Measurements from ENCODE around the gene LTO1. TPM values are rescaled to one million over a fixed set of nuclear protein-coding genes. Genes with fewer than 3 reads are reported as not detected.

Gene LTO1
- total RNA-seq, 4 donors from 2014 or later = 28.3 to 131 (median 54.6) TPM

- Histone ChIP-seq H3K4me1 (no peaks in the 10 kb centered on the region), H3K27me3 (no peaks in the 10 kb centered on the region), H3K9me3 (no peaks in the 10 kb centered on the region), H3K4me3 (no peak overlapping the region), H3K36me3 (no peaks in the 10 kb centered on the region), H3K27ac (no peak overlapping the region)
- in situ Hi-C loops (cut with MboI; ENCODE audit: low pct_ligation_motif_present in 1 of 4, low pct_unique_long_range_greater_than_20kb in 1 of 4, low sequenced_read_pairs in 3 of 4) (loop anchor here in 3 of 4 donors (10.0 to 25.0 kb wide), 2 partner anchors 551 to 558 kb away; no protein-coding TSS in a partner anchor), intact Hi-C loops (cut with DNase I; ENCODE audit: low total_unique reads) (no loop called here)
- 89% methylated on average over 13 of the region's 13 CpGs; no CpG with 5 or more reads in 1 of the 2 donors for WGBS, 2 donors (ENCODE audit: low coverage in 1 of 2)
- no peak for DNase-seq
- TF ChIP-seq CTCF (IDR thresholded peaks at IDR 0.05) (no peak), POLR2A (IDR thresholded peaks at IDR 0.05) (no peak), POLR2AphosphoS5 (IDR thresholded peaks at IDR 0.05) (no peak), EP300 (IDR thresholded peaks at IDR 0.05; ENCODE audit: low read depth) (no peak)
These were observed 12.3 kb downstream of the LTO1 start for GRCh38 chr11:69662806-69663205.

DNA sequence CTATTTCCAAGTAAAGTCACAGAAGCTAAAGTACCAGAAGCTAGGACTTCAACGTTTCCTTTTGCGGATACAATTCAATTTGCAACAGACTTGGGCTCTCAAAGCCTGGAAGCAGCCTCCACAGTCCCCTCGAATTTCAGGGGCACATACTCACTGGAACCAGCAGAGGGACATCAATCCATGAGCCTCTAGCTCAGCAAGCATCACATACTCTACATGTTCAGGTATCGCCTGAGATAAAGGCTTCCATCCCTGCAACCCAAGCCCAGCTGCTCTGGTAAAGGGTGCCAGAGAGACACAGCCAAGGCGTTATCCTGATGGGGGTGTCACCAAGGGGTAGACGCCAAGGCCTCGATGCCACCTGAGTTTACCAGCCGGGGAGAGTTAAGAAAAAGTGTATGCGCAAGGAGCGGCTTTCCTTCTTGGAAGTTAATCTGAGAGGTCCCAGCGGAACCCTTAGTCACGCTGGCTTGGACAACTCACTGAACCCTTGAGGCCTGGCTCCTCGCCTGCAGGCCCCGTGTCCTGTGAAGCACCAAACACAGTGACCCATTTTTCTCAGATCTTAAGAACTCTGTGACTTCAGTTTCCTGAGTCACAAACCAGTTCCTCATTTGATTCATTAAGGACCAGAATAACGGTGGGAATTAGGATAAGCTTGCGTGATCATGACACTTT is 13.0 kb downstream of the LTO1 start:
- H3K4me3 ChIP-seq = no peak overlapping the region

DNA sequence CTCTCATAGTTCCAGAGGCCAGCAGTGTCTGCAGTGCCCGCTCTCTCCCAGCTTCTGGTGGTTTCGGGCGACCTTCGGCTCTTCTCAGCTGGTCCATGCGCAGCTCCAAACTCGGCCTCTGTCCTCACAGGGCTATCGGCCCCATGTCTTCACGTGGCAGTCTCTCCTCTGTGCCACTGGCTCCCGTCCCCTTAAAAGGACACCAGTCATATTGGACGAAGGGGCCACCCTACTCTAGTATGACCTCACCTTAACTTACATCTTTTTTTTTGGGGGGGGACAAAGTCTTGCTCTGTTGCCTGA is 13.8 kb downstream of the LTO1 start:
- 74 to 79% methylated on average over 6 to 10 of the region's 10 CpGs for WGBS, 2 donors (ENCODE audit: low coverage in 1 of 2)
- TF ChIP-seq EP300 (IDR thresholded peaks at IDR 0.05; ENCODE audit: low read depth) (no peak), CTCF (IDR thresholded peaks at IDR 0.05) (no peak), POLR2A (IDR thresholded peaks at IDR 0.05) (no peak), POLR2AphosphoS5 (IDR thresholded peaks at IDR 0.05) (no peak)
- intact Hi-C loops (cut with DNase I; ENCODE audit: low total_unique reads) = no loop called here

More for the DNA sequence above, 13.0 kb downstream of the LTO1 start:
- Histone ChIP-seq H3K9me3 (no peaks in the 10 kb centered on the region), H3K27ac (no peak overlapping the region), H3K4me1 (no peaks in the 10 kb centered on the region), H3K36me3 (no peaks in the 10 kb centered on the region), H3K27me3 (no peaks in the 10 kb centered on the region)
- in situ Hi-C loops (cut with MboI; ENCODE audit: low pct_ligation_motif_present in 1 of 4, low pct_unique_long_range_greater_than_20kb in 1 of 4, low sequenced_read_pairs in 3 of 4) (loop anchor here in 3 of 4 donors (10.0 to 25.0 kb wide), 2 partner anchors 550 to 557 kb away; no protein-coding TSS in a partner anchor), intact Hi-C loops (cut with DNase I; ENCODE audit: low total_unique reads) (no loop called here)
- no peak for TF ChIP-seq CTCF (IDR thresholded peaks at IDR 0.05)
- no peak for TF ChIP-seq POLR2A (IDR thresholded peaks at IDR 0.05)
- no peak for TF ChIP-seq EP300 (IDR thresholded peaks at IDR 0.05; ENCODE audit: low read depth)
- no peak for TF ChIP-seq POLR2AphosphoS5 (IDR thresholded peaks at IDR 0.05)
- 81 to 82% methylated on average over 11 to 16 of the region's 16 CpGs for WGBS, 2 donors (ENCODE audit: low coverage in 1 of 2)
- no peak for DNase-seq

DNA sequence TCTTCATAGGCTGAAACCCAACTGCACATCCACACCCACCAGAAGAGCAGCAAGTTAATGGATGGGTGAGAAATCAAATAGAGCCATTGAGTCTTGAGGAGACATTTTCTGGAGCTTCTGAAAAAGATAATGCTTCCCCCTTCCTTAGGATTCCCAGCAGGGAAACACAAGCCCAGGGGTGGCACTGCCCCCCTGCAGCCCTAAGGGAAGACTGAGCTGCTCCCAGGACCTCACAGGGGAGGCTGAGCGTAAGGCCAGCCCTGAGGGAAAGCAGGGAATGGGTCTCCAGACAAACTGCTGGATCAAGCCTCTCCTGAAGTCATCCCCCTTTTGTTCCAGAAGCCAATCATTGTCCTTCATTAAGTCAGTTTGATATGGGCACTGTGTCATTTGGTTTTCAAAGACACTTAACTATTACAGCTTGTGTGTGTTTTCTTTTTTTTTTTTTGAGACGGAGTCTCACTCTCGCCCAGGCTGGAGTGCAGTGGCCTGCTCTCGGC is 15.1 kb downstream of the LTO1 start:
- no peak for TF ChIP-seq EP300 (IDR thresholded peaks at IDR 0.05; ENCODE audit: low read depth)
- TF ChIP-seq POLR2AphosphoS5 (IDR thresholded peaks at IDR 0.05) = no peak
- no peak for TF ChIP-seq CTCF (IDR thresholded peaks at IDR 0.05)
- no peak for TF ChIP-seq POLR2A (IDR thresholded peaks at IDR 0.05)
- Histone ChIP-seq H3K4me3 (no peak overlapping the region), H3K27me3 (no peaks in the 10 kb centered on the region), H3K4me1 (peaks cover 0 to 3% (median 0%) of the 10 kb centered on the region in 4 donors), H3K9me3 (no peaks in the 10 kb centered on the region), H3K27ac (no peak overlapping the region), H3K36me3 (no peaks in the 10 kb centered on the region)
- in situ Hi-C loops (cut with MboI; ENCODE audit: low pct_ligation_motif_present in 1 of 4, low pct_unique_long_range_greater_than_20kb in 1 of 4, low sequenced_read_pairs in 3 of 4) = loop anchor here in 3 of 4 donors (10.0 to 25.0 kb wide), 2 partner anchors 548 to 555 kb away; no protein-coding TSS in a partner anchor
- intact Hi-C loops (cut with DNase I; ENCODE audit: low total_unique reads) = no loop called here
- WGBS, 2 donors (ENCODE audit: low coverage in 1 of 2) = 87 to 100% methylated on average over 2 to 4 of the region's 4 CpGs
- no peak for DNase-seq

More for the DNA sequence above, 13.8 kb downstream of the LTO1 start:
- Histone ChIP-seq H3K36me3 (no peaks in the 10 kb centered on the region), H3K4me3 (no peak overlapping the region), H3K9me3 (no peaks in the 10 kb centered on the region), H3K4me1 (no peaks in the 10 kb centered on the region), H3K27me3 (no peaks in the 10 kb centered on the region), H3K27ac (no peak overlapping the region)
- in situ Hi-C loops (cut with MboI; ENCODE audit: low pct_ligation_motif_present in 1 of 4, low pct_unique_long_range_greater_than_20kb in 1 of 4, low sequenced_read_pairs in 3 of 4) = loop anchor here in 3 of 4 donors (10.0 to 25.0 kb wide), 2 partner anchors 549 to 557 kb away; no protein-coding TSS in a partner anchor
- DNase-seq = no peak

Measured in transverse colon (tissue), 4 donors.